ENCODE measurements around the gene TRIP12.

DNA sequence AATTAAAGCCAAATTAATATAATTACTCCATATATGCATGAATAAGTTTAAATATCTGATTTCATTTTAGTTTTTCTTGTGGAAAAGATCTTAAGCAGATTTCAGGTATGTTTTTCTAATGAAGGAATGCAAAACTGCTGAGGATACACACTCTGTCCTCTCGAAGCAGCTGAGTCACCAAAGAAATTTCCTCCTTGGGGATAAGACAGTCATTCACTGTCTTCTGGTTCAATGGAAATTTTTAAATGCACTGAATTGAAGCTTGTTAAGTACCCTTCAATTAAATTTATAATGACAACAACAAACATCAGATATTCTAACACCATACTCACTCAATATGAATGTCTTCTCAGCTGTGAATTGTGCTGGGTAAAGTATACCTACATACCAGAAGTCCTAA is 106.0 kb downstream of the TRIP12 start:
- TF ChIP-seq CTCF (IDR thresholded peaks at IDR 0.05; ENCODE audit: low read depth, low read length) (no peak), EZH2phosphoT487 (IDR thresholded peaks at IDR 0.05; ENCODE audit: low read depth) (no peak)

Measured in OCI-LY3 (cell line).